Measurements from ENCODE around the gene ZIC1.

DNA sequence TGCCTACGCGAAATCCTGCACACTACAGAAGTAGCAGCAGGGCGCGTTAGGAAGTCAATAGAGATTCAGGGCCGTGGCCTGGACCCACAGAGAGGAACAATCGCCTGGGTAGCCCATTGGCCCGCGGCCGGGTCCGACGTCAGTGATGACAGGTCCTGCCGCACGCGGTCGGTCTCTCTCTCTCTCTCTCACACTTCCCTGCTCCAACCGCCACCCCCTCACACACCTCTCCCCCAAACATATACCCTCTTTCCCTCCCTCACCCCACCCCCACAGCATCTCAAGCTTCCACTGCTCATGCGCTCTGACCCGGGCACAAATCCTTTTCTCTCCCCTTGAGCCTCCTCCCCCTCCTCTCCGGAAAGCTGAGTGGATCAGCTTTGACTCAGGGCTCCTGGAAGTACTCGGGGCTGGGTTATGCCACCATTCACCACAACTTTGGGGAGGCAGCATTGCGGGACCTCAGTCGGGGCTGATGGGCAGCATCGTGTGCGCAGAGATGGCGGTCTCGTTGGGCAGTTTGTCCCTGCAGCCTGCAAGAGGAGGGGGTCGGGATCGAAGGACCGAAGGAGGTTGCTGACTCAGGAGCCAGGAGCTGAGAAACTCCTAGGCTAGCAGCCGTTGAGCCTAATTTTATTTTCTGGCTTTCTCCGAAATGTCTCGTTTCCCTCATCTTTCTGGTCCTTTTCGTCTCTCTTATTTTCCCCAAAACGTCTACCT, 11.8 kb upstream of the ZIC1 start:
- TF ChIP-seq EZH2 (IDR thresholded peaks at IDR 0.05; ENCODE audit: low read depth): no peak
- TF ChIP-seq, protein P1, sequence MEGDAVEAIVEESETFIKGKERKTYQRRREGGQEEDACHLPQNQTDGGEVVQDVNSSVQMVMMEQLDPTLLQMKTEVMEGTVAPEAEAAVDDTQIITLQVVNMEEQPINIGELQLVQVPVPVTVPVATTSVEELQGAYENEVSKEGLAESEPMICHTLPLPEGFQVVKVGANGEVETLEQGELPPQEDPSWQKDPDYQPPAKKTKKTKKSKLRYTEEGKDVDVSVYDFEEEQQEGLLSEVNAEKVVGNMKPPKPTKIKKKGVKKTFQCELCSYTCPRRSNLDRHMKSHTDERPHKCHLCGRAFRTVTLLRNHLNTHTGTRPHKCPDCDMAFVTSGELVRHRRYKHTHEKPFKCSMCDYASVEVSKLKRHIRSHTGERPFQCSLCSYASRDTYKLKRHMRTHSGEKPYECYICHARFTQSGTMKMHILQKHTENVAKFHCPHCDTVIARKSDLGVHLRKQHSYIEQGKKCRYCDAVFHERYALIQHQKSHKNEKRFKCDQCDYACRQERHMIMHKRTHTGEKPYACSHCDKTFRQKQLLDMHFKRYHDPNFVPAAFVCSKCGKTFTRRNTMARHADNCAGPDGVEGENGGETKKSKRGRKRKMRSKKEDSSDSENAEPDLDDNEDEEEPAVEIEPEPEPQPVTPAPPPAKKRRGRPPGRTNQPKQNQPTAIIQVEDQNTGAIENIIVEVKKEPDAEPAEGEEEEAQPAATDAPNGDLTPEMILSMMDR (conservative IDR thresholded peaks at IDR 0.05): no peak

Measured in PC-9 (cell line).